Measurements from ENCODE around the gene ZBTB8A.
"Not testable (repeated sequence)": the region's sequence is repeated elsewhere in the genome, so short reads cannot be mapped to it uniquely, and the experiment has no call there.

The ZBTB8A gene

GRCh38 chr1:32538887-32539583, at the start of gene ZBTB8A:
ZBTB8A (plus strand) TSS chr1:32539427; CDS start chr1:32592932, 53,505 bp downstream.
- in situ Hi-C loops (cut with HindIII; ENCODE audit: low sequenced_read_pairs) = no loop called here

- in situ Hi-C loops (cut with HindIII; ENCODE audit: low sequenced_read_pairs) = no loop called here
These were observed 49.3 kb upstream of the ZBTB8A start for GRCh38 chr1:32489774-32490454.

- in situ Hi-C loops (cut with HindIII; ENCODE audit: low sequenced_read_pairs) = no loop called here
These were observed 47.8 kb upstream of the ZBTB8A start for GRCh38 chr1:32491386-32491785.

GRCh38 chr1:32494196-32494595, 45.0 kb upstream of the ZBTB8A start:
- in situ Hi-C loops (cut with HindIII; ENCODE audit: low sequenced_read_pairs) = no loop called here

- in situ Hi-C loops (cut with HindIII; ENCODE audit: low sequenced_read_pairs) = loop anchor here (5.0 kb wide), 1 partner anchor 287 kb away; no protein-coding TSS in a partner anchor
These were observed 44.4 kb upstream of the ZBTB8A start for GRCh38 chr1:32494711-32495337.

- in situ Hi-C loops (cut with HindIII; ENCODE audit: low sequenced_read_pairs) = loop anchor here (5.0 kb wide), 1 partner anchor 286 kb away; no protein-coding TSS in a partner anchor
These were observed 43.1 kb upstream of the ZBTB8A start for GRCh38 chr1:32496127-32496526.

- in situ Hi-C loops (cut with HindIII; ENCODE audit: low sequenced_read_pairs) = loop anchor here (5.0 kb wide), 1 partner anchor 284 kb away; no protein-coding TSS in a partner anchor
These were observed 40.5 kb upstream of the ZBTB8A start for GRCh38 chr1:32498751-32499150.

- in situ Hi-C loops (cut with HindIII; ENCODE audit: low sequenced_read_pairs) = no loop called here
These were observed 38.6 kb upstream of the ZBTB8A start for GRCh38 chr1:32500387-32501209.

GRCh38 chr1:32501865-32502264, 37.4 kb upstream of the ZBTB8A start:
- in situ Hi-C loops (cut with HindIII; ENCODE audit: low sequenced_read_pairs) = no loop called here

GRCh38 chr1:32503153-32503552, 36.1 kb upstream of the ZBTB8A start:
- in situ Hi-C loops (cut with HindIII; ENCODE audit: low sequenced_read_pairs) = no loop called here

- in situ Hi-C loops (cut with HindIII; ENCODE audit: low sequenced_read_pairs) = no loop called here
These were observed 32.2 kb upstream of the ZBTB8A start for GRCh38 chr1:32507021-32507420.

- in situ Hi-C loops (cut with HindIII; ENCODE audit: low sequenced_read_pairs) = no loop called here
These were observed 30.5 kb upstream of the ZBTB8A start for GRCh38 chr1:32508761-32509160.

- in situ Hi-C loops (cut with HindIII; ENCODE audit: low sequenced_read_pairs) = no loop called here
These were observed 29.3 kb upstream of the ZBTB8A start for GRCh38 chr1:32509939-32510338.

GRCh38 chr1:32516402-32516801, 22.8 kb upstream of the ZBTB8A start:
- in situ Hi-C loops (cut with HindIII; ENCODE audit: low sequenced_read_pairs) = no loop called here

- in situ Hi-C loops (cut with HindIII; ENCODE audit: low sequenced_read_pairs) = no loop called here
These were observed 20.3 kb upstream of the ZBTB8A start for GRCh38 chr1:32518976-32519375.

GRCh38 chr1:32521165-32521564, 18.1 kb upstream of the ZBTB8A start:
- in situ Hi-C loops (cut with HindIII; ENCODE audit: low sequenced_read_pairs) = no loop called here

- in situ Hi-C loops (cut with HindIII; ENCODE audit: low sequenced_read_pairs) = no loop called here
These were observed 14.2 kb upstream of the ZBTB8A start for GRCh38 chr1:32525053-32525452.

- in situ Hi-C loops (cut with HindIII; ENCODE audit: low sequenced_read_pairs) = no loop called here
These were observed 13.4 kb upstream of the ZBTB8A start for GRCh38 chr1:32525661-32526444.

GRCh38 chr1:32528550-32528949, 10.7 kb upstream of the ZBTB8A start:
- in situ Hi-C loops (cut with HindIII; ENCODE audit: low sequenced_read_pairs) = not testable (repeated sequence)

- in situ Hi-C loops (cut with HindIII; ENCODE audit: low sequenced_read_pairs) = loop anchor here (5.0 kb wide), 1 partner anchor 68 kb away; no protein-coding TSS in a partner anchor
These were observed 5.4 kb upstream of the ZBTB8A start for GRCh38 chr1:32533792-32534327.
